ENCODE data around the gene MAEL.

DNA sequence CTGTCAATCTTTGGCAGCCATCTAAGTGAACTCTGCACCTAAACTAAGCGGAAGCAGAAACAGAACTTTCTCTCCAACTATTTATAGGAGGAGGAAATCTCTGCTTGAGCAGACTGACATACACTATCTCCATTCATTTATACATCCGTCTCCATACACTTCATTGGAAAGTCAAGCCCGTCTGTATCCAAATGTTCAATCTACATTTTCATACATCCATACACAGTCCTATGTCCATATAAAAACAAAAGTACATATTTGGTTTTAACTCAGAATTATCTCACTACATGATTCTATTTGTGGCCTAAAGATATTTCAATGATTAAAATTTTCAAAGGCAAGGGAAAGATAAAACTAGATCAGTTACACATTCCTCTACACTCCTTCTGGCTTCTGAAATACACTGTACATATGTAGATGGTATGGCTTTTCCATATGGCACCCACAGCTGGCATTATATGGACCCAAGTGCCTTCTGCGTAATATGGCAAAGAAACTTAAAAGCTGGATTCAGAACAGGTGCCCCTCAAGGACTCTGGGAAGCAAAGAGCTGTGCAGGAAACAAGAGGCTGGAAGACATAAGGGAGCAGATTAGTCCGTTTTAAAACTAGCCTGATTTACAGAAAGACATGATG, 49.2 kb upstream of the MAEL start:
- TF ChIP-seq CTCF (IDR thresholded peaks at IDR 0.05) = no peak
- no peak for TF ChIP-seq POLR2A (IDR thresholded peaks at IDR 0.05)
- no peak for TF ChIP-seq POLR2AphosphoS5 (IDR thresholded peaks at IDR 0.05)

Data from gastroesophageal sphincter (tissue), 3 donors.